Endothelial cell of umbilical vein (primary cell): ENCODE data around the gene LRRC27.

ENCODE experiments used
- EZH2 ChIP-seq: IDR thresholded peaks from 2 replicates; pipeline ENCODE4 v1.6.1; 2012; ENCODE audit warnings: borderline replicate concordance, low read depth, mild to moderate bottlenecking, moderate library complexity, low read length, inconsistent platforms; ENCODE audit not compliant: severe bottlenecking
- GATA2 ChIP-seq: IDR thresholded peaks from 2 replicates; pipeline ENCODE4 v1.7.0; 2011; ENCODE audit warnings: low read depth, mild to moderate bottlenecking, moderate library complexity, mixed read lengths, low read length; ENCODE audit not compliant: insufficient read length, insufficient read depth
- JUN ChIP-seq: IDR thresholded peaks from 2 replicates; pipeline ENCODE4 v1.6.1; 2011; ENCODE audit warnings: borderline replicate concordance, low read depth; ENCODE audit not compliant: insufficient read length, insufficient read depth
- MYC ChIP-seq: IDR thresholded peaks from one replicate; pipeline ENCODE4 v1.6.1; 2011; ENCODE audit warnings: mild to moderate bottlenecking, low read depth, low read length
- POLR2A ChIP-seq: IDR thresholded peaks from 2 replicates; pipeline ENCODE4 v1.6.1; 2012; ENCODE audit warnings: low read depth, mild to moderate bottlenecking, control low read depth, low read length
- POLR2AphosphoS5 ChIP-seq: IDR thresholded peaks from 2 replicates; pipeline ENCODE4 v1.6.1; 2012; ENCODE audit warnings: low read depth, mild to moderate bottlenecking, control low read depth, low read length, moderate library complexity; ENCODE audit not compliant: insufficient read depth
- TF ChIP-seq, protein P1 (sequence below), 2 donors: IDR thresholded peaks; 1 replicate in 1 of 2; 2 replicates in 1 of 2; pipeline ENCODE4 v1.5.1; 2011; ENCODE audit warnings: low read length in 2 of 2, mild to moderate bottlenecking in 2 of 2, moderate library complexity in 2 of 2, control low read depth in 1 of 2, inconsistent platforms in 1 of 2, low read depth in 1 of 2; ENCODE audit not compliant: insufficient read depth in 1 of 2; ENCODE audit errors: extremely low read depth in 1 of 2

DNA sequence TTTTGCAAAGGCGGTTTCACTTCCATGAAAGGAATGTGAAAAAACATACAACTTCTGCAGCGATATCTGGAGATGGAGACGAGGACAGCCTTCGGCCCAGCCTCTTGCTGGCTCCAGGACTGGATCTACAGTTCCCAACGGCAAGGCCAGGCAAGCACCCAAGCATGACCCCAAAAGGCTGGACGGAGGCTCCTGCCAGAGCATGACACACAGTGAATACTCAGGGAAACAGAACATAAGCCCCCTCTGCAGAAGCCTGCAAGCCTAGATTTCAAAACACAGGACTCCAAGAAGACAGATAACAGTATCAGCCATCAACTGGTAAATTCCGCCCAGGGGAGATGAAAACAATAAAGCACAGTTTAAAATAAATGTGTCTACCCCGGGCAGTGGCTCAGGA, 3.3 kb upstream of the LRRC27 start:
- TF ChIP-seq EZH2 (no peak), GATA2 (no peak), POLR2AphosphoS5 (no peak), POLR2A (no peak), JUN (no peak), MYC (no peak)
- TF ChIP-seq, protein P1, sequence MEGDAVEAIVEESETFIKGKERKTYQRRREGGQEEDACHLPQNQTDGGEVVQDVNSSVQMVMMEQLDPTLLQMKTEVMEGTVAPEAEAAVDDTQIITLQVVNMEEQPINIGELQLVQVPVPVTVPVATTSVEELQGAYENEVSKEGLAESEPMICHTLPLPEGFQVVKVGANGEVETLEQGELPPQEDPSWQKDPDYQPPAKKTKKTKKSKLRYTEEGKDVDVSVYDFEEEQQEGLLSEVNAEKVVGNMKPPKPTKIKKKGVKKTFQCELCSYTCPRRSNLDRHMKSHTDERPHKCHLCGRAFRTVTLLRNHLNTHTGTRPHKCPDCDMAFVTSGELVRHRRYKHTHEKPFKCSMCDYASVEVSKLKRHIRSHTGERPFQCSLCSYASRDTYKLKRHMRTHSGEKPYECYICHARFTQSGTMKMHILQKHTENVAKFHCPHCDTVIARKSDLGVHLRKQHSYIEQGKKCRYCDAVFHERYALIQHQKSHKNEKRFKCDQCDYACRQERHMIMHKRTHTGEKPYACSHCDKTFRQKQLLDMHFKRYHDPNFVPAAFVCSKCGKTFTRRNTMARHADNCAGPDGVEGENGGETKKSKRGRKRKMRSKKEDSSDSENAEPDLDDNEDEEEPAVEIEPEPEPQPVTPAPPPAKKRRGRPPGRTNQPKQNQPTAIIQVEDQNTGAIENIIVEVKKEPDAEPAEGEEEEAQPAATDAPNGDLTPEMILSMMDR (IDR thresholded peaks at IDR 0.05; ENCODE audit: extremely low read depth in 1 of 2, insufficient read depth in 1 of 2, low read depth in 1 of 2, low read length in 2 of 2): no peak
